GM21576 (cell line): ENCODE results near the gene FCHSD1.

Experiments
- ATAC-seq: cut with Tn5 transposase; IDR thresholded peaks from one replicate; pipeline ENCODE4 v1.9.1; 2021; ENCODE audit warnings: mild to moderate bottlenecking, moderate library complexity; ENCODE audit not compliant: unreplicated experiment

FCHSD1 gene

GRCh38 chr5:141674747-141675146, 23.5 kb upstream of the FCHSD1 start:
- no peak for ATAC-seq

- ATAC-seq: no peak
These were observed 21.9 kb upstream of the FCHSD1 start for GRCh38 chr5:141672841-141673813.

GRCh38 chr5:141672071-141672840, 21.0 kb upstream of the FCHSD1 start:
- no peak for ATAC-seq

- no peak for ATAC-seq
These were observed 18.3 kb upstream of the FCHSD1 start for GRCh38 chr5:141669520-141669919.

- no peak for ATAC-seq
These were observed 17.5 kb upstream of the FCHSD1 start for GRCh38 chr5:141668601-141669265.

- ATAC-seq: no peak
These were observed 15.1 kb upstream of the FCHSD1 start for GRCh38 chr5:141665995-141666940.

GRCh38 chr5:141664733-141665461, 13.7 kb upstream of the FCHSD1 start:
- ATAC-seq: peak; percentile 86

- no peak for ATAC-seq
These were observed 12.3 kb upstream of the FCHSD1 start for GRCh38 chr5:141663506-141663905.

GRCh38 chr5:141662028-141662427, 10.8 kb upstream of the FCHSD1 start:
- ATAC-seq: no peak

GRCh38 chr5:141657937-141658545, 6.8 kb upstream of the FCHSD1 start:
- no peak for ATAC-seq

GRCh38 chr5:141657404-141657803, 6.2 kb upstream of the FCHSD1 start:
- no peak for ATAC-seq

GRCh38 chr5:141656396-141656795, 5.2 kb upstream of the FCHSD1 start:
- ATAC-seq: no peak

GRCh38 chr5:141655020-141655419, 3.8 kb upstream of the FCHSD1 start:
- no peak for ATAC-seq

GRCh38 chr5:141654298-141654697, 3.1 kb upstream of the FCHSD1 start:
- no peak for ATAC-seq

- ATAC-seq: no peak
These were observed 499 bp upstream of the FCHSD1 start for GRCh38 chr5:141651728-141652105.

- ATAC-seq: no peak
These were observed 1.2 kb downstream of the FCHSD1 start for GRCh38 chr5:141649972-141650371.

- ATAC-seq: no peak
These were observed 2.0 kb downstream of the FCHSD1 start for GRCh38 chr5:141649056-141649688.

GRCh38 chr5:141647851-141648250, 3.4 kb downstream of the FCHSD1 start:
- no peak for ATAC-seq

- no peak for ATAC-seq
These were observed 4.0 kb downstream of the FCHSD1 start for GRCh38 chr5:141647242-141647641.
